Adrenal gland (tissue), 12 donors: Measurements from ENCODE around the gene CRB3. TPM values are rescaled to one million over a fixed set of nuclear protein-coding genes. Genes with fewer than 3 reads are reported as not detected.

Source experiments
- DNase-seq, 7 donors: peaks; one replicate each; pipeline ENCODE4 v3.0.0-alpha.2; 2019 to 2020
- H3K27ac ChIP-seq, 5 donors: fragments of 200-600 bp; sonication (generic) in 4 of 5; 1 replicate in 3 of 5; 2 replicates in 2 of 5; pipeline versions ENCODE4 v1.5.1 to v1.8.0; 2016 to 2020; ENCODE audit warnings: mild to moderate bottlenecking in 1 of 5
- H3K27me3 ChIP-seq: fragments of 200-600 bp; 2 replicates; pipeline ENCODE4 v1.8.0; 2021
- H3K36me3 ChIP-seq, 2 donors: fragments of 200-600 bp; replicated peaks in 1 of 2; 1 replicate in 1 of 2; 2 replicates in 1 of 2; pipeline versions ENCODE4 v1.5.1 to v1.8.0; 2018 to 2022
- H3K4me1 ChIP-seq, 2 donors: fragments of 200-600 bp; replicated peaks in 1 of 2; 1 replicate in 1 of 2; 2 replicates in 1 of 2; pipeline versions ENCODE4 v1.5.1 to v1.8.0; 2018 to 2021
- H3K4me3 ChIP-seq, 4 donors: fragments of 200-600 bp; sonication (generic) in 3 of 4; one replicate each; pipeline ENCODE4 v1.5.1; 2016 to 2018
- H3K9me3 ChIP-seq, 3 donors: fragments of 200-600 bp; sonication (generic) in 1 of 3; replicated peaks in 1 of 3; 1 replicate in 2 of 3; 2 replicates in 1 of 3; pipeline versions ENCODE4 v1.5.1 to v1.8.0; 2016 to 2021
- CTCF ChIP-seq, 6 experiments: fragments of 450-650 bp in 4 of 6; fragments of 200-600 bp in 2 of 6; sonication (generic) in 1 of 6; IDR thresholded peaks; 1 replicate in 5 of 6; 2 replicates in 1 of 6; pipeline versions ENCODE4 v1.5.1 to v1.8.0; 2016 to 2021; ENCODE audit warnings: antibody characterized with exemption in 6 of 6, mild to moderate bottlenecking in 2 of 6, moderate library complexity in 1 of 6
- POLR2A ChIP-seq, 2 donors: fragments of 450-650 bp; IDR thresholded peaks; one replicate each; pipeline ENCODE4 v1.6.1; 2017; ENCODE audit warnings: antibody characterized with exemption in 2 of 2, mild to moderate bottlenecking in 2 of 2, moderate library complexity in 1 of 2
- WGBS, 4 donors: extraction: QIAGEN DNeasy Blood & Tissue Kit in 2 of 4; methylation state at CpG; one replicate each; pipeline versions ENCODE4 v1.1.5 to v1.1.7; 2013 to 2017; 5-methylcytosine and 5-hydroxymethylcytosine counted together
- intact Hi-C, 2 donors: fragments of 100-400 bp; cut with DNase I; formaldehyde crosslinking; loops; one replicate each; pipeline versions ENCODE4 v1.14.1 to v1.15.0; 2022 to 2023
- polyA plus RNA-seq, 3 donors: library from polyadenylated mRNA; stranded (reverse); fragments of 200-250 nt in 2 of 3; fragments of 350-450 nt in 1 of 3; fragmentation: Illumina TruSeq in 1 of 3; extraction: RNeasy Lipid Tissue Mini Kit (QIAGEN cat#74804) in 1 of 3; gene quantifications; one replicate each; pipeline ENCODE4 v1.2.3, GENCODE V29; 2013 to 2014
- total RNA-seq, 9 donors: library from RNA; depleted of rRNA in 4 of 9; stranded (reverse); fragments of >200 nt in 4 of 9; fragments of 120-200 nt in 1 of 9; fragmentation: NEBNext Ultra II Directional in 1 of 9; extraction: Animal tissue kit (Norgen Biotek cat#: 25700) in 1 of 9; gene quantifications; one replicate each; pipeline versions ENCODE4 v1.1.0 to v1.2.4, GENCODE V29; 2013 to 2023
- donor health status: healthy with polysubstance abuse.
- donor health status: Bipolar disorder and iron deficiency.
- donor health status: DM: yes; HTN: yes; CAD: no.
- donor health status: DM: no; HTN: no; CAD: no.
- donor health status: DM: no; HTN: no; CAD: no.
- donor health status: DM: yes; HTN: yes; CAD: no.

Gene CRB3
- total and polyA plus RNA-seq, 12 donors, result 0.28 to 1.4 (median 0.72) TPM; not detected in 5

GRCh38 chr19:6481541-6482342 is 17.7 kb downstream of the CRB3 start, which contains the start of gene DENND1C:
Gene DENND1C, minus strand, starts transcription at chr19:6481787. Its CDS starts 92 bp downstream, at chr19:6481695.
- Histone ChIP-seq H3K27ac (peak within 1 kb of the TSS in 1 of 5 donors; percentile 36), H3K36me3 (no peaks in the 10 kb centered on the region), H3K4me1 (no peaks in the 10 kb centered on the region), H3K9me3 (no peaks in the 10 kb centered on the region), H3K4me3 (peak within 1 kb of the TSS in 1 of 4 donors; percentile 26), H3K27me3 (no peaks in the 10 kb centered on the region)
- TF ChIP-seq CTCF (IDR thresholded peaks at IDR 0.05) (peak; percentile 29 to 70 (median 54)), POLR2A (IDR thresholded peaks at IDR 0.05) (no peak)
- WGBS, 4 donors, result 31 to 48% (median 40%) methylated on average over 16 to 24 of the region's 24 CpGs
- DNase-seq, result peak in 5 of 7 donors; percentile 52 to 69 (median 59)
- intact Hi-C loops, result no loop called here

GRCh38 chr19:6482343-6482686 is 18.2 kb downstream of the CRB3 start:
- DNase-seq, result no peak
- H3K4me1 ChIP-seq, result no peaks in the 10 kb centered on the region
- no peaks in the 10 kb centered on the region for H3K36me3 ChIP-seq
- TF ChIP-seq POLR2A (IDR thresholded peaks at IDR 0.05) (no peak), CTCF (IDR thresholded peaks at IDR 0.05) (no peak)
- no peak overlapping the region for H3K27ac ChIP-seq
- H3K9me3 ChIP-seq, result no peaks in the 10 kb centered on the region
- no peak overlapping the region for H3K4me3 ChIP-seq
- no peaks in the 10 kb centered on the region for H3K27me3 ChIP-seq
- intact Hi-C loops, result no loop called here
- WGBS, 4 donors, result 93 to 97% (median 95%) methylated on average over 8 of the region's 8 CpGs

GRCh38 chr19:6483235-6483634 is 19.2 kb downstream of the CRB3 start:
- WGBS, 4 donors, result 63 to 70% (median 64%) methylated on average over 3 of the region's 3 CpGs
- no peak for TF ChIP-seq CTCF (IDR thresholded peaks at IDR 0.05)
- TF ChIP-seq POLR2A (IDR thresholded peaks at IDR 0.05), result no peak
- H3K4me3 ChIP-seq, result no peak overlapping the region
- H3K4me1 ChIP-seq, result no peaks in the 10 kb centered on the region
- no peak for DNase-seq
- intact Hi-C loops, result no loop called here
- no peaks in the 10 kb centered on the region for H3K36me3 ChIP-seq
- no peaks in the 10 kb centered on the region for H3K9me3 ChIP-seq
- no peaks in the 10 kb centered on the region for H3K27me3 ChIP-seq
- no peak overlapping the region for H3K27ac ChIP-seq

- intact Hi-C loops, result no loop called here
- H3K27me3 ChIP-seq, result no peaks in the 10 kb centered on the region
Observed at GRCh38 chr19:6484230-6484629, 20.2 kb downstream of the CRB3 start.

More at GRCh38 chr19:6484230-6484629, 20.2 kb downstream of the CRB3 start:
- Histone ChIP-seq H3K36me3 (no peaks in the 10 kb centered on the region), H3K4me3 (no peak overlapping the region), H3K27ac (no peak overlapping the region), H3K9me3 (no peaks in the 10 kb centered on the region), H3K4me1 (no peaks in the 10 kb centered on the region)
- DNase-seq, result no peak
- TF ChIP-seq CTCF (IDR thresholded peaks at IDR 0.05) (no peak), POLR2A (IDR thresholded peaks at IDR 0.05) (no peak)
- WGBS, 4 donors, result 83 to 93% (median 88%) methylated on average over 8 of the region's 8 CpGs
